NAMALWA (cell line): ENCODE data around the gene HSP90AB1.

Experiments
- DNase-seq: peaks from one replicate; pipeline ENCODE4 v3.0.0-alpha.2; 2015; ENCODE audit warnings: low spot score

HSP90AB1 gene

DNA sequence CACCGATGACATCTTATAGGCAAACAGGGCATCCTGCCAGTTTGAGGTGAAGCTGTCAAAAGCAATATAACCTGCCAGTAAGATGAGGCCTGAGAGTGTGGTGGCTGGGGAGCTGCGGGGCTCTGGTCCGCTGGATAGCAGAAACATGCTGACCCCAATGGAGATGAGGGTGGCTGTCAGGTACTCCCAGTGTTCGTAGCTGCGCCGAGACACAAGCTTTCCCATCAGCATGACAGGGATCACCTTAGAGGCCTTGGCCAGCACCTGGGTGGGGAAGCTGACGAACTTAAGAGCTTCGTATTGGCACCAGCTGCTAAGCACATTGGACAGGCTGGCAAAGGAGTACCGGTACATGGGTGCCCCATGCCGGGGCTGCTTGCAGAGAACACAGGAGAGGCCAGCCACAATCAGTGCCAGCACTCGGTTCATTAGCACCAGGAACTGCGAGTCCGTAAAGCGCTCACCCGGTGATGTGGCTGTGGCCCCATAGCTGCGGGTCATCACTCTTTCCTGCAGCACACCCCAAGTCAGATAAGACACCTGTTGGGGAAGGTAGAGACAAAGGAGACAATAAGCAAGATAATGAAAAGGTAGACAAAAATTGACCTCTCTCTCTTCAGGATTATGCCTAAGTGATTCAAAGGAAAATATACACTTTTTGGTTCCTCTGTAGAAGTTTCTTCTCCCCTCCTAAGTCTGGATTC lies 8.4 kb downstream of the HSP90AB1 start:
- no peak for DNase-seq

- peak; percentile 80 for DNase-seq
Measured at GRCh38 chr6:44255871-44256774, 9.2 kb downstream of the HSP90AB1 start.

DNA sequence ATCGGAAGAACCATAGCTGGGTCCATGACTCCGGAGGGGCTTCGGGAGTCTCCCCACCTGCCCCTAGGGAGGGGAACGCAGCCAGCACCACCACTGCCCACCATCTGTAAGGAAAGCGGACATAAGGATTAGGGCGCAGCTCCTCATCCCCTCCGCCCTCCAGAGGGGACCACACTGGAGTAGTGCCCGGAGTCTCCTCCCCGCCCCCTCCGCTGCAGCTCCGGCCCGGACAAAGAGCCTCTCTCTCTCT lies 9.8 kb downstream of the HSP90AB1 start:
- DNase-seq, result peak; percentile 61

DNA sequence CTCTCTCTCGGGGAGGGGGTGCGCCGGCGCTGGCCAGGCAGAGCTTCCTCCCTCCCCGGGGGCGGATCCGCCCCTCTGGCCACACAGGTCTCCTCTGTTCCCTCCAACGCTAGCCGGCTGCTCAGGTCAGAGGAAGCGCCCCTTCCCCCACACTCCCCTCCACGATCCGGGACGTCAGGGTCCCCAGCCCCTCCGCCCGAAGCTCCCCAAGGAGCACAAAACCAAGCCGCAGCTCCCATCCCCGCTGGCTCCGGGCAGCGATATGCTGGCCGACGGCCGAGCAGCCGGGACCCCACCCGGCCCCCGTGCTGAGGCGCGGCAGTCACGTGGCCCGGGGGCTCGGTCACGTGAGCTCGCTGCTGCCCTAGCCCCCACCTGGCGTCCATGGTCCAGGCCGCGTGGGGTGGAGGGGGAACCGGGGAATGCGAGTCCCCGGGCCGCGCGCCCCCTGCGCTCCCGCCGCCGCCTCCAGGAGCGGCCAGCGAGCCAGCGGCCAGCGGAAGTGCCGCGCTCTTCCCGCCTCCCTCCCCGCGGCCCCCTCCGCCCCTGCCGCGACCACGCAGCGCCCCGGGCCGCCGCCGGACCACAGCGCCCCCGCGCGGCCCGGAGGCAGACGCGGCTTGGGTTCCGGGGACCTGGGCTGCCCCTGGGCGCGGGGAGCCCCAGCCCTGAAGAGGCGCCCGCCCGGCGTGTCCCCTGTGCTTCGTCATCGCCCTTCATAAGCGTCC lies 10.3 kb downstream of the HSP90AB1 start, which contains the start of gene SLC35B2:
TSS of gene SLC35B2 (minus strand) at position 504 of the 728 bp plus-strand sequence. CDS start at position 386, 118 bp downstream.
- DNase-seq, result peak; percentile 77

DNA sequence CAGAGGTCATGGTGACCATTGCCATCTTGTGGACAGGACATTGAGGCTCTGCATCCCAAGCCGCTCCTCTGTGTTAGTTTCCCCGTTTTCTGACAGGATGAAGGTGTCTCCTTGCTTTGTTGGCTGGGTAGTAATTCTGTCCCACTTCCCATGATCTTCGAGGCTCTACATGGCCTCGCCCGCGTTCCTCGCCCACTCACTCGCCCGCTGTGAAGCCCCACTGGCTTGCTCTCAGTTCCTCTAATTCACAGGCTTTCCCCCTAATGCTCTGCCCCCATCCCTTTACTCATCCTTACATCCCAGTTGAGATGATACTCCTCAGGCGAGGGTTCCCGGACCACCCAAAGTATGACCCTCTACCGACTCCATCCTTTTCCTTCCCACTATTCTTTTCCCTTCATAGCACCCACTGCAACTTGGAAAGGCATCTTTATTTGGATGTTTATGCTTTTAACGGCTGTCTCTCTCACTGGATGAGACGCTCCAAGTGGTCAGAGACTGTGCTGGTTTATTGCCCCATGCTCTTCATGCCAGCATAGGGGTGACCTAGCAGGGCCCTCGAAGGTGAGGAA lies 10.9 kb downstream of the HSP90AB1 start:
- DNase-seq, result no peak

- peak; percentile 29 for DNase-seq
Measured at GRCh38 chr6:44258325-44258863, 11.5 kb downstream of the HSP90AB1 start.

GRCh38 chr6:44258921-44259320 lies 12.0 kb downstream of the HSP90AB1 start:
- DNase-seq, result no peak

GRCh38 chr6:44260011-44260410 lies 13.1 kb downstream of the HSP90AB1 start:
- no peak for DNase-seq

DNA sequence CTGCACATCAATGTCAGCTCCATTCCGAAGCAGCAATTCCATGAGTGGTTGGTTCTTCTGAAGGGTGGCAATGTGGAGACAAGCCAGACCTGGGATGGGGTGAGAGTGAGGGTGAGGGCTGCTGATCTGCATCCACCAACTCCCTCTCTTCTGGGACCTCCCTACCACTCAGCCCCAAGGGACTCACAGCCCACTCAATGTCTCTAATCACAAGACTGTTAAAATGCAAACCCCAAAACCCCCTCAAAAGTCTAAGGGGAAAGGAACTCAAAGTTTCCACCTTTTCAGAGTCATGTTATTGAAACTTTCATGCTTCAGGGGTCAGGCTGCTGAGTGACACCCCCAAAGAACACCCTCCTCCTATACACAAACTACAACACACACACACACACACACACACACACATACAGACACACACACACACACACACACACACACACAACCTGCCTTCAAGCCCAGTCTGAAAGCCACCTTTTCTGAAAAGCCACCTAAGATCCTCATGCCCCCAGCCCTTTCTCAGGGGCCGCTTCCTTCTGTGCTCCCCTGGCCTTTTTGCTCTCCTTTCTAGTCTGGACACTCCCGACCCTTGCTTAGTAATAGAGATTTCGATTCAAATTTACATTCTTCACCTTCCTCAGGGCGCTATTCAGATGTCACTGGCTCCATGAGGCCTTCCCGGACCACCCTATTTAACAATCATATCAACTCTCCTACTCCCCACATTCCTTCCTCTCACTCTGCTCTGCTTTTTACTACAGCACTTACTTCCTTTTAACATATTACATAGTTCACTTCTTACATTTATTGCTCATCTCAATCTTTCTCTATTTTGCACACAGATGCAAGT lies 13.8 kb downstream of the HSP90AB1 start:
- no peak for DNase-seq

DNA sequence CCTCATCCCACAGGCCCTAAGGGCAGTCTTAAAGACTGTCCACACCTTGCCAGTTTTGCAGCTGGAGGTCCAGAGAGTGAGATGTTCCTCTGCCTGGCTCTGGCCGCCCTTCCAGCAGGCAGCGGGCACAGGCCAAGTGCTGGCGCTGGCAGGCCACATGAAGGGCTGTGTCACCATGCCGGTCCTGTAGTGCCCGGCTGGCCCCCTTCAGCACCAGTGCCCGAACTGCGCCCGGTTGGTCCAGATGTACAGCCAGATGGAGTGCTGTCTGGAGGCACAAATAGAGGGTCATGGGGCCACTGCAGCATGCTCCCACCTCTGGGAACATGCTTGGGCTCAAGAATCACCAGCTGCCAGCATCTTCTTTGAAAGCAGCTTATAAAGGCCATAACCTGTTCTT lies 14.7 kb downstream of the HSP90AB1 start:
- no peak for DNase-seq

GRCh38 chr6:44262467-44263353 lies 15.8 kb downstream of the HSP90AB1 start:
- DNase-seq, result no peak

GRCh38 chr6:44263354-44264100 lies 16.6 kb downstream of the HSP90AB1 start:
- DNase-seq, result peak; percentile 58

- peak; percentile 91 for DNase-seq
Measured at GRCh38 chr6:44264154-44265006, 17.5 kb downstream of the HSP90AB1 start.

- peak; percentile 88 for DNase-seq
Measured at GRCh38 chr6:44265007-44265721, 18.3 kb downstream of the HSP90AB1 start, which contains the start of gene NFKBIE. NFKBIE (minus strand) TSS chr6:44265551; CDS start chr6:44265346, 205 bp downstream.

DNA sequence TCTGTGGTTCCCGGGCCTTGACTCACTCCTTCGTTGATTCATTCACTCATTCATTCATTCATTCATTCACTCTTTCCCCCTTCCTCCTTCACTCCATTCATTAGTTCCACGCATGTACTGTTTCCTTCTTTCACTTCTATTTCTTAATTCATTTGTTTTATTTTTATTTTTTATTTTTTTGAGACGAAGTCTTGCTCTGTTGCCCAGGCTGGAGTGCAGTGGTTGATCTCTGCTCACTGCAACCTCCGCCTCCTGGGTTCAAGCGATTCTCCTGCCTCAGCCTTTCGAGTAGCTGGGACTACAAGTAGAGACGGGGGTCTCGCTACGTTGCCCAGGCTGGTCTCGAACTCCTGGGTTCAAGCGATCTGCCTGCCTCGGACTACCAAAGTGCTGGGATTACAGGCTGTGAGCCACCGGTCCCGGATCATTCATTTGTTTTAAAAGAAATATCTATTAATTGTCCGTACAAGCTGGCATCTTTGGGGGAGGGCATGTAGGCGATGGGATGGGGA lies 18.9 kb downstream of the HSP90AB1 start:
- DNase-seq, result no peak

GRCh38 chr6:44266347-44266746 lies 19.4 kb downstream of the HSP90AB1 start:
- no peak for DNase-seq

GRCh38 chr6:44267252-44267651 lies 20.4 kb downstream of the HSP90AB1 start:
- DNase-seq, result no peak
